ENCODE data around the gene PRPF38B. TPM values are rescaled to one million over a fixed set of nuclear protein-coding genes. Genes with fewer than 3 reads are reported as not detected.

The PRPF38B gene
- total RNA-seq, 1 donor from 2014 or later, result 13.8 TPM

Other genes with a start within 250 kb of the PRPF38B start
- not detected for gene NBPF6, start 242.0 kb upstream of the PRPF38B start, total RNA-seq
- 45.7 TPM for gene EEIG2, start 132.2 kb upstream of the PRPF38B start, total RNA-seq
- gene HENMT1, start 31.2 kb upstream of the PRPF38B start, total RNA-seq, result 20.7 TPM
- gene FNDC7, start 20.6 kb downstream of the PRPF38B start, total RNA-seq, result 0.25 TPM
- gene STXBP3, start 54.4 kb downstream of the PRPF38B start, total RNA-seq, result 31.7 TPM
- gene AKNAD1, start 164.8 kb downstream of the PRPF38B start, total RNA-seq, result 3.0 TPM
- 52.6 TPM for gene GPSM2, start 184.7 kb downstream of the PRPF38B start, total RNA-seq

All from temporal lobe (tissue), 1 donor.